Muscle of leg (tissue), 16 donors: Measurements from ENCODE around the gene TTLL6. TPM values are rescaled to one million over a fixed set of nuclear protein-coding genes. Genes with fewer than 3 reads are reported as not detected.

ENCODE experiments used
- DNase-seq: peaks from one replicate; pipeline ENCODE4 v3.0.0; 2013
- H3K27ac ChIP-seq: one replicate; pipeline ENCODE4 v1.5.1; 2013; ENCODE audit warnings: mild to moderate bottlenecking, low read length, control low read depth
- H3K27me3 ChIP-seq: one replicate; pipeline ENCODE4 v1.6.1; 2013; ENCODE audit warnings: low read length; ENCODE audit not compliant: control insufficient read depth, insufficient read depth
- H3K36me3 ChIP-seq: one replicate; pipeline ENCODE4 v1.6.1; 2013; ENCODE audit warnings: low read length; ENCODE audit not compliant: control insufficient read depth, insufficient read depth
- H3K4me1 ChIP-seq: one replicate; pipeline ENCODE4 v1.6.1; 2013; ENCODE audit warnings: low read length; ENCODE audit not compliant: control insufficient read depth, insufficient read depth
- H3K4me3 ChIP-seq: one replicate; pipeline ENCODE4 v1.5.1; 2013; ENCODE audit warnings: low read length, control low read depth
- H3K9me3 ChIP-seq: replicated peaks from 2 replicates; pipeline ENCODE4 v1.6.1; 2013; ENCODE audit warnings: low read depth, low read length; ENCODE audit not compliant: control insufficient read depth
- WGBS: methylation state at CpG from one replicate; pipeline ENCODE4 v1.1.5; 2013; ENCODE audit warnings: missing lambda C conversion rate; ENCODE audit not compliant: insufficient coverage; 5-methylcytosine and 5-hydroxymethylcytosine counted together
- long read RNA-seq, 11 donors: transcript quantifications; one replicate each; lab custom pipeline, GENCODE V29; 2026
- polyA plus RNA-seq, 8 donors: library from polyadenylated mRNA; unstranded; fragments of 120-200 nt; gene quantifications; one replicate each; pipeline versions ENCODE4 v1.2.1 to v1.2.3, GENCODE V29; 2013; ENCODE audit warnings: inconsistent platforms in 1 of 8, low replicate concordance in 1 of 8; ENCODE audit not compliant: insufficient read length in 8 of 8, insufficient read depth in 1 of 8
- total RNA-seq: library from RNA; stranded (reverse); fragments of 120-200 nt; gene quantifications from one replicate; pipeline ENCODE4 v1.2.4, GENCODE V29; 2013

Gene TTLL6
- total RNA-seq (not detected), polyA plus RNA-seq (under 1 TPM in 2 of 8 donors, not detected in 6; 0.25 to 0.62 TPM)
- long read RNA-seq, donor 1, result 0 reads
- long read RNA-seq, donor 2, result 0 reads
- long read RNA-seq, donor 3, result 0 reads
- long read RNA-seq, donor 4, result 0 reads
- long read RNA-seq, donor 5, partial matches to known transcripts, result 412 of 671 reads
- long read RNA-seq, donor 5, other reads (novel, unspliced or antisense), result 259 of 671 reads
- long read RNA-seq, donor 6, result 0 reads
- long read RNA-seq, donor 7, result 0 reads
- long read RNA-seq, donor 8, result 0 reads
- long read RNA-seq, donor 9, result 0 reads
- long read RNA-seq, donor 10, result 0 reads
- long read RNA-seq, donor 11, result 0 reads

GRCh38 chr17:48816774-48817590 is at the start of gene TTLL6:
Gene TTLL6, minus strand, starts transcription at chr17:48817229. Its CDS starts 157 bp downstream, at chr17:48817072.
- H3K27ac ChIP-seq, result no peak within 1 kb of the TSS
- no peak within 1 kb of the TSS for H3K4me3 ChIP-seq
- peaks cover 59% of the 10 kb centered on the region for H3K27me3 ChIP-seq
- no peaks in the 10 kb centered on the region for H3K9me3 ChIP-seq
- H3K36me3 ChIP-seq, result no peaks in the 10 kb centered on the region
- peaks cover 10% of the 10 kb centered on the region for H3K4me1 ChIP-seq
- peak; percentile 75 for DNase-seq
- 2% methylated on average over 56 of the region's 64 CpGs for WGBS

- Histone ChIP-seq H3K4me3 (no peak overlapping the region), H3K27ac (no peak overlapping the region), H3K27me3 (no peaks in the 10 kb centered on the region), H3K36me3 (peaks cover 44% of the 10 kb centered on the region), H3K4me1 (no peaks in the 10 kb centered on the region), H3K9me3 (no peaks in the 10 kb centered on the region)
- 96% methylated on average over 2 of the region's 4 CpGs for WGBS
- DNase-seq, result no peak
Measured at GRCh38 chr17:48860456-48860855, 43.4 kb upstream of the TTLL6 start.

- Histone ChIP-seq H3K4me3 (no peak overlapping the region), H3K9me3 (no peaks in the 10 kb centered on the region), H3K27ac (no peak overlapping the region), H3K4me1 (no peaks in the 10 kb centered on the region), H3K36me3 (peaks cover 46% of the 10 kb centered on the region), H3K27me3 (no peaks in the 10 kb centered on the region)
- 100% methylated on average over 1 of the region's 3 CpGs for WGBS
- no peak for DNase-seq
Measured at GRCh38 chr17:48860034-48860433, 43.0 kb upstream of the TTLL6 start.

- 80% methylated on average over 1 of the region's 3 CpGs for WGBS
- Histone ChIP-seq H3K27ac (no peak overlapping the region), H3K9me3 (no peaks in the 10 kb centered on the region), H3K4me1 (no peaks in the 10 kb centered on the region), H3K4me3 (no peak overlapping the region), H3K36me3 (peaks cover 39% of the 10 kb centered on the region), H3K27me3 (no peaks in the 10 kb centered on the region)
- DNase-seq, result no peak
Measured at GRCh38 chr17:48856122-48856821, 39.2 kb upstream of the TTLL6 start.

- Histone ChIP-seq H3K36me3 (peaks cover 31% of the 10 kb centered on the region), H3K4me1 (no peaks in the 10 kb centered on the region), H3K9me3 (no peaks in the 10 kb centered on the region), H3K27me3 (no peaks in the 10 kb centered on the region), H3K4me3 (no peak overlapping the region), H3K27ac (no peak overlapping the region)
- 93% methylated on average over 5 of the region's 7 CpGs for WGBS
- DNase-seq, result no peak
Measured at GRCh38 chr17:48854774-48855476, 37.9 kb upstream of the TTLL6 start.

- Histone ChIP-seq H3K27me3 (no peaks in the 10 kb centered on the region), H3K27ac (no peak overlapping the region), H3K9me3 (no peaks in the 10 kb centered on the region), H3K4me3 (no peak overlapping the region), H3K4me1 (no peaks in the 10 kb centered on the region), H3K36me3 (peaks cover 43% of the 10 kb centered on the region)
- no peak for DNase-seq
- no CpG with 5 or more reads among the region's 4 CpGs for WGBS
Measured at GRCh38 chr17:48850792-48851323, 33.8 kb upstream of the TTLL6 start.

- no peaks in the 10 kb centered on the region for H3K9me3 ChIP-seq
- H3K4me1 ChIP-seq, result no peaks in the 10 kb centered on the region
- no peaks in the 10 kb centered on the region for H3K27me3 ChIP-seq
- no peak overlapping the region for H3K4me3 ChIP-seq
- 87% methylated on average over 4 of the region's 6 CpGs for WGBS
- DNase-seq, result no peak
- no peak overlapping the region for H3K27ac ChIP-seq
- peaks cover 17% of the 10 kb centered on the region for H3K36me3 ChIP-seq
Measured at GRCh38 chr17:48843187-48843900, 26.3 kb upstream of the TTLL6 start.

GRCh38 chr17:48842746-48843145 is 25.7 kb upstream of the TTLL6 start:
- Histone ChIP-seq H3K9me3 (no peaks in the 10 kb centered on the region), H3K4me1 (no peaks in the 10 kb centered on the region), H3K27ac (no peak overlapping the region), H3K36me3 (peaks cover 15% of the 10 kb centered on the region), H3K27me3 (no peaks in the 10 kb centered on the region), H3K4me3 (no peak overlapping the region)
- no peak for DNase-seq
- WGBS, result no CpG with 5 or more reads among the region's 3 CpGs

- Histone ChIP-seq H3K4me1 (no peaks in the 10 kb centered on the region), H3K27ac (peak overlapping the region; percentile 87), H3K9me3 (no peaks in the 10 kb centered on the region), H3K36me3 (peaks cover 14% of the 10 kb centered on the region), H3K4me3 (peak overlapping the region; percentile 4), H3K27me3 (no peaks in the 10 kb centered on the region)
- DNase-seq, result peak; percentile 87
- WGBS, result no CpG with 5 or more reads among the region's 3 CpGs
Measured at GRCh38 chr17:48841395-48841831, 24.4 kb upstream of the TTLL6 start.
